ENCODE measurements around the gene PCSK1N.
"Not testable (repeated sequence)": the region's sequence is repeated elsewhere in the genome, so short reads cannot be mapped to it uniquely, and the experiment has no call there.

The PCSK1N gene, protein sequence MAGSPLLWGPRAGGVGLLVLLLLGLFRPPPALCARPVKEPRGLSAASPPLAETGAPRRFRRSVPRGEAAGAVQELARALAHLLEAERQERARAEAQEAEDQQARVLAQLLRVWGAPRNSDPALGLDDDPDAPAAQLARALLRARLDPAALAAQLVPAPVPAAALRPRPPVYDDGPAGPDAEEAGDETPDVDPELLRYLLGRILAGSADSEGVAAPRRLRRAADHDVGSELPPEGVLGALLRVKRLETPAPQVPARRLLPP

GRCh38 chrX:48835524-48836329, at the start of gene PCSK1N:
TSS of gene PCSK1N (minus strand) at chrX:48835610. CDS start at chrX:48835532, 78 bp downstream.
- DNase-seq (ENCODE audit: low spot score): no peak

GRCh38 chrX:48883729-48884128, 48.3 kb upstream of the PCSK1N start:
- DNase-seq (ENCODE audit: low spot score): no peak

- DNase-seq (ENCODE audit: low spot score): not testable (repeated sequence)
Measured at GRCh38 chrX:48876944-48877343, 41.5 kb upstream of the PCSK1N start.

- DNase-seq (ENCODE audit: low spot score): not testable (repeated sequence)
Measured at GRCh38 chrX:48872017-48872416, 36.6 kb upstream of the PCSK1N start.

DNA sequence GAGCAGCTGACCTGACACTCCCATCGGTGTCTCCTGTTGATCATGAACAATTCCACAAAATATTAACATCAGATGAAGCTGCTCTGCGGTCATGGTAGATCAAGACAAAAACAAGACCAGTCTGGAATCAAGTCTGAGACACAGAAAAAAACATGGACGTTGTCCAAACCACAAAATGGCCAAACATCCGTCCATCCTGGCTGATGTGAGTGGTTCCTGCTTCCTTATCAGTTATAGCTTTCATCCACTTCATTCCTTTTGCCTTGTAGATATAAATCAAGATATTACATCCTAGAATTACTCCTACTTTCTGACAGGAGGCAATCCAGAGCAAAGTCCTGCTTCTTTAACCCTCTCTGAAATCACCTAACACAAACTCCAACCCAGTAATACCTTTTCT, 28.8 kb upstream of the PCSK1N start:
- no peak for DNase-seq (ENCODE audit: low spot score)

- no peak for DNase-seq (ENCODE audit: low spot score)
Measured at GRCh38 chrX:48854898-48855297, 19.5 kb upstream of the PCSK1N start.

DNA sequence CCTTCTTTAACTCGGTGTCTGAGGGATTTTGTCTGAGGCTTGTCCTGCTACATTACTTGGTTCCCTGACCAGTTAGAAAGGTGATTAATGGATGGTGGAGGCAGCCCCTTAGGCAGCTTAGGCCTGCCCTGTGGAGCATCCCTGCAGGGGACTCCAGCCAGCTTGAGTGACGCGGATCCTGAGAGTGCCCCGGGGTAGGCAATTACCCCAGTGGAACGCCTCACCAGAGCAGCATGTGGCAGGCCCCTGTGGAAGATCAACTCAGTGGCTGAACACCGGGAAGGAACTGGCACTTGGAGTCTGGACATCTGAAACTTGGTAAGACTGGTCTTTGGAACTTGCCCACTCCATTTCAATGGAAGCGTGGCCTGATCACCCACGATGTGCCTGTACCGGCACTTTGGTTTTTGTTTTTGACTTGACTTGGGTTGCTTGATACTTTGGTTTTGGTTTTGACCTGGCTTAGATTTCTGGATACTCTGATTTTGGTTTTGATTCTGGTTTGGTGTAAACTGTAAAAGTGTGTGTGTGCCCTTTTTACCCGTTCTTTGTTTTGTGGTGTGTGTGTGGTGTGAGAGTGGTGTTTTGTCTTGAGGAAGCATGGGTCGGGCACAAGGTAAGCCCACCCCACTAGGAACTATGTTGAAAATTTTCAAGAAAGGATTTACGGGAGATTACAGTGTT, 18.9 kb upstream of the PCSK1N start:
- DNase-seq (ENCODE audit: low spot score): not testable (repeated sequence)

DNA sequence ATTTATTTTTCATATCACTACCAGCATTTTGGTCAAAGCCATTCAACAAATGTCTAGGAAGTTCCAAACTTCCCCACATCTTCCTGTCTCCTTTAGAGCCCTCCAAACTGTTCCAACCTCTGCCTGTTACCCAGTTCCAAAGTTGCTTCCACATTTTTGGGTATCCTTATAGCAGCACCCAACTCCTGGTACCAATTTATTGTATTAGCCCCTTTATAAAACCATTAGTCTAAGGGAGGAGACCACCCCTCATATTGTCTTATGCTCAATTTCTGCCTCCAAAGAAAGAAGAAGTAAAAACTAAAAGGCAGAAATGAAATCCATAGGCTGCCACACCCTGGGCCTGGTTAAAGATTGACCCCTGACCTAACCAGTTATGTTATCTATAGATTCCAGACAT, 18.1 kb upstream of the PCSK1N start:
- DNase-seq (ENCODE audit: low spot score): not testable (repeated sequence)

GRCh38 chrX:48852857-48853256, 17.4 kb upstream of the PCSK1N start:
- no peak for DNase-seq (ENCODE audit: low spot score)

- no peak for DNase-seq (ENCODE audit: low spot score)
Measured at GRCh38 chrX:48848847-48849246, 13.4 kb upstream of the PCSK1N start.

DNA sequence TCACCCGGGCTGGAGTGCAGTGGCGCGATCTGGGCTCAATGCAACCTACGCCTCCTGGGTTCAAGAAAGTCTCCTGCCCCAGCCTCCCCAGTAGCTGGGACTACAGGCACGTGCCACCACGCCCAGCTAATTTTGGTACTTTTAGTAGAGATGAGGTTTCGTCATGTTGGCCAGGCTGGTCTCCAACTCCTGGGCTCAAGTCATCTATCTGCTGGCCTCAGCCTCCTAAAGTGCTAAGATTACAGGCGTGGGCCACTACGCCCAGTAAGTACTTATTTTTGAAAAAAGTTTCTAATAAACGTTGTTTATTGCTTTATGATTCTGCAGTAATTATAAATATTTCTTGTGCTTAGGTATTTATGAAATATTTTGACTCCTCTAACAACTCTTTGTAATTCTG, 4.3 kb upstream of the PCSK1N start:
- no peak for DNase-seq (ENCODE audit: low spot score)

DNA sequence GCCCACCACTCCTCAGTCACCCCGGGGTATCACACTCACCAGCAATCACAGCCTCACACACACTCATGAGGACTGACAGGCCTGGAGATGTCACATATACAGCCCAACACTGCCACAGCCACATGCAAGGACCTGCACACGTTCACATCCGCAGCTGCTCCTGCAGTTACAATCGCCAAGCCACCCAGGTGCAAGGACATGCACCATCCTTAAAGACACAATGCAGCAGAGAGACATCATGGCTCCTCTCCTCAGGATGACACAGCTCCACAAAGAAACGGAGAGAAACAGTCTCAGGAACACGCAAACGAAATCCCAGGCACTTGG, 1.1 kb downstream of the PCSK1N start:
- no peak for DNase-seq (ENCODE audit: low spot score)

DNA sequence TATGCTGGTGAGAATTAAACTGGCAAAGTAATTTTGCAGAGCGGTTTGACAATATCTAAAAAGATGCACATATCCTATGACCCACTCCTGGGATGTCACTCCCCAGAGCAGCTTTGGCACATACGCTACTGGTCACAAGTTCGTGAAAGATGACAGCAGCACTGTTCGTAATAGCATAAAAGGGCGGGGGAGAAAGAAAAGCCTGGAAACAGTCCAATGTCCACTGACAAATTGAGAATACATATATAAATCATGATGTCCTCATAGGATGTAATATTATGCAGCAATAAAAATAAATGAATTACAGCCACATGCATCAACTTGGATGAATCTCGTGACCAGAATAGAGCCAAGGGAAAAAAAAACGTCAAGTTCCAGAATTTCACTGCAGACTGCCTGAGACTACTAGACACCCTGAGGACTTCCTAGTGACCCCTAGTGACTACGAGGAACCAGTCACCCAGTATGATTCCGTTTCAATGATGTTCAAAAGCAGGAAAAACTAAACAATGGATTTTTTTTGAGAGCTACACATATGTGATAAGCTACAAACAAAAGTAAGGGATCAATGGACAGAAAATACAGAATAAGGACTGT, 1.8 kb downstream of the PCSK1N start:
- DNase-seq (ENCODE audit: low spot score): no peak

DNA sequence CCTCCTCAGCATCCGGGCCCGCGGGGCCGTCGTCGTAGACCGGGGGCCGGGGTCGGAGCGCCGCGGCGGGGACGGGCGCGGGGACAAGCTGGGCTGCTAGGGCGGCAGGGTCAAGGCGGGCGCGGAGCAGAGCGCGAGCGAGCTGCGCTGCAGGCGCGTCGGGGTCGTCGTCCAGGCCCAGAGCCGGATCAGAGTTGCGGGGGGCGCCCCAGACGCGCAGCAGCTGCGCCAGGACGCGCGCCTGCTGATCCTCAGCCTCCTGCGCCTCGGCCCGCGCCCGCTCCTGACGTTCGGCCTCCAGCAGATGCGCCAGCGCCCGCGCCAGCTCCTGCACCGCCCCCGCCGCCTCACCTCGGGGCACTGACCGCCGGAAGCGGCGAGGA, 3.5 kb downstream of the PCSK1N start:
- no peak for DNase-seq (ENCODE audit: low spot score)

GRCh38 chrX:48831136-48831908, 4.1 kb downstream of the PCSK1N start:
- no peak for DNase-seq (ENCODE audit: low spot score)

GRCh38 chrX:48829016-48829735, 6.2 kb downstream of the PCSK1N start:
- DNase-seq (ENCODE audit: low spot score): no peak

DNA sequence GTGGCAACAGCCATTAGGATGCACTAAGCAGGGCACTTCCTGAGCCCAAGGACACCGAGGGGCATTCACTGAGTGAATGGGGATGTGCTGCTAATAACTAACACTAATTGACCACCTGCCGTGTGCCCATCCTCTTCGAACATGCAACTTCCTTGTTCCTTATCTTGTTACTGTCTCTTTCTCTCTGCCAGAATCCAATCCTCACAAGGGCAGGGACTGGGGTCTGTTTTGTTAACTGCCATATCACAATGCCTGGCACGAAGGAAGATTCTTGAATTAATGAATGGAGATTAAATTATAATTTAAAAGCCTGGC, 7.8 kb downstream of the PCSK1N start:
- no peak for DNase-seq (ENCODE audit: low spot score)

- no peak for DNase-seq (ENCODE audit: low spot score)
Measured at GRCh38 chrX:48826876-48827653, 8.3 kb downstream of the PCSK1N start.

- DNase-seq (ENCODE audit: low spot score): no peak
Measured at GRCh38 chrX:48826135-48826875, 9.1 kb downstream of the PCSK1N start, which contains the start of gene ERAS. TSS of gene ERAS (plus strand) at chrX:48826513. CDS start at chrX:48829124, 2,611 bp downstream.

DNA sequence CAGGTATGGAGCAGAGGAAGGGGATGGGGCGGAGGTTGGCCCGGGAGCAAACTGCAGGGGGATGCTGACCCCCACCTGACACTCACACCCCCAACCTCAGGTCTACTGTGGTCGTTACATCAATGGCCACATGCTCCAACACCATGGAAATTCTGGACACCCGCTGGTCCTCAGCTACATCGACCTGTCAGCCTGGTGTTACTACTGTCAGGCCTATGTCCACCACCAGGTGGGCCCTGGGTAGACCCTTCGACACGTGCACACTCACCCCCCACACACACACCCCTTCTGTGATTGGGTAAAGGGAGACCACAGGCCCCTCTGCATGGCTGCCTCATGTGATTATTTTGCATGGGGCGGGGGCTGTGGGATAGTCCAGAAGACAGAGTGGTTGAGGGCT, 11.3 kb downstream of the PCSK1N start:
- no peak for DNase-seq (ENCODE audit: low spot score)

Data from ecto neural progenitor cell (in vitro differentiated cells).